Body of pancreas (tissue), 4 donors: ENCODE measurements around the gene OSBPL1A.

Experiments
- POLR2A ChIP-seq, 3 donors: fragments of 450-650 bp; IDR thresholded peaks; one replicate each; pipeline ENCODE4 v1.6.1; 2016; ENCODE audit warnings: antibody characterized with exemption in 3 of 3, mild to moderate bottlenecking in 2 of 3
- TF ChIP-seq, protein P1 (sequence below), 7 experiments: fragments of 450-650 bp in 4 of 7; fragments of 200-600 bp in 3 of 7; sonication (generic) in 3 of 7; IDR thresholded peaks; one replicate each; pipeline ENCODE4 v1.5.1; 2016 to 2019; ENCODE audit warnings: antibody characterized with exemption in 7 of 7

DNA sequence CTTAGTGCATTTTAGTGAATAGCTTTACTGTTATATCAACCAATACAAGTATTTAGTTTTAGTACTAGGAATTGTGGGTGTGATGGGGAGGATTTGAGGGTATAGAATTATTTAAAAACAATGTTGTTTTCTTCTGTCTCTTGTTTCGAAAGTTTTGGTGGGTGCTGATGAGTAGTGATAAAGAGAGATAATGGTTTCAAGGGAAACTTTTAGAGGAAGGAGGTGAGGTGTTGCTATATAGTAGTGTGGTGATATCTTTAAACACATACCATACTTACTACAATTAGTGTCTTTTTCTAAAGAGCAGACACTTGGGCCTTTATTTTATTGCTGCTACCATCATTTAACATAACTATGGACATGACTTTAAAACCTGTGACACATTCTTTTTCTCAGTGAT, 39.3 kb upstream of the OSBPL1A start:
- TF ChIP-seq, protein P1, sequence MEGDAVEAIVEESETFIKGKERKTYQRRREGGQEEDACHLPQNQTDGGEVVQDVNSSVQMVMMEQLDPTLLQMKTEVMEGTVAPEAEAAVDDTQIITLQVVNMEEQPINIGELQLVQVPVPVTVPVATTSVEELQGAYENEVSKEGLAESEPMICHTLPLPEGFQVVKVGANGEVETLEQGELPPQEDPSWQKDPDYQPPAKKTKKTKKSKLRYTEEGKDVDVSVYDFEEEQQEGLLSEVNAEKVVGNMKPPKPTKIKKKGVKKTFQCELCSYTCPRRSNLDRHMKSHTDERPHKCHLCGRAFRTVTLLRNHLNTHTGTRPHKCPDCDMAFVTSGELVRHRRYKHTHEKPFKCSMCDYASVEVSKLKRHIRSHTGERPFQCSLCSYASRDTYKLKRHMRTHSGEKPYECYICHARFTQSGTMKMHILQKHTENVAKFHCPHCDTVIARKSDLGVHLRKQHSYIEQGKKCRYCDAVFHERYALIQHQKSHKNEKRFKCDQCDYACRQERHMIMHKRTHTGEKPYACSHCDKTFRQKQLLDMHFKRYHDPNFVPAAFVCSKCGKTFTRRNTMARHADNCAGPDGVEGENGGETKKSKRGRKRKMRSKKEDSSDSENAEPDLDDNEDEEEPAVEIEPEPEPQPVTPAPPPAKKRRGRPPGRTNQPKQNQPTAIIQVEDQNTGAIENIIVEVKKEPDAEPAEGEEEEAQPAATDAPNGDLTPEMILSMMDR (IDR thresholded peaks at IDR 0.05) = no peak
- no peak for TF ChIP-seq POLR2A (IDR thresholded peaks at IDR 0.05)
